MG63 (cell line): ENCODE measurements around the gene C2orf66. TPM values are rescaled to one million over a fixed set of nuclear protein-coding genes. Genes with fewer than 3 reads are reported as not detected.
A peak's percentile ranks its signal among the peaks of the same experiment; 100 is the strongest.

Experiments
- DNase-seq: peaks from one replicate; pipeline ENCODE4 v3.0.0-alpha.2; 2020
- H3K27me3 ChIP-seq: fragments of 250-450 bp; sonication (Bioruptor Pico); 2 replicates; pipeline ENCODE4 v1.5.1; 2020; ENCODE audit warnings: mild to moderate bottlenecking, moderate library complexity
- H3K36me3 ChIP-seq: fragments of 250-450 bp; sonication (Bioruptor Pico); 2 replicates; pipeline ENCODE4 v1.5.1; 2020; ENCODE audit warnings: mild to moderate bottlenecking, moderate library complexity
- H3K4me3 ChIP-seq: fragments of 250-450 bp; sonication (Bioruptor Pico); 2 replicates; pipeline ENCODE4 v1.5.1; 2020; ENCODE audit warnings: mild to moderate bottlenecking, moderate library complexity
- H3K9me3 ChIP-seq: fragments of 250-450 bp; sonication (Bioruptor Pico); 2 replicates; pipeline ENCODE4 v1.5.1; 2020; ENCODE audit warnings: mild to moderate bottlenecking, moderate library complexity
- total RNA-seq: library from RNA; depleted of rRNA; stranded (reverse); fragments of >200 nt; shearing (Covaris generic); gene quantifications from 2 replicates; pipeline ENCODE4 v1.2.3, GENCODE V29; 2014; ENCODE audit warnings: low replicate concordance; rRNA removed

Gene C2orf66
- total RNA-seq, 1 experiment from 2014 or later = not detected

- H3K27me3 ChIP-seq = no peaks in the 10 kb centered on the region
- H3K4me3 ChIP-seq = no peak overlapping the region
- H3K9me3 ChIP-seq = no peaks in the 10 kb centered on the region
- H3K36me3 ChIP-seq = peaks cover 12% of the 10 kb centered on the region
- no peak for DNase-seq
Measured at GRCh38 chr2:196801674-196802261, 7.4 kb downstream of the C2orf66 start.

- no peaks in the 10 kb centered on the region for H3K9me3 ChIP-seq
- DNase-seq = no peak
- peak overlapping the region; percentile 91 for H3K4me3 ChIP-seq
- peaks cover 24% of the 10 kb centered on the region for H3K36me3 ChIP-seq
- no peaks in the 10 kb centered on the region for H3K27me3 ChIP-seq
Measured at GRCh38 chr2:196798980-196799379, 10.2 kb downstream of the C2orf66 start.

GRCh38 chr2:196792865-196793264 is 16.3 kb downstream of the C2orf66 start:
- no peaks in the 10 kb centered on the region for H3K9me3 ChIP-seq
- peaks cover 75% of the 10 kb centered on the region for H3K36me3 ChIP-seq

GRCh38 chr2:196783431-196784094 is 25.6 kb downstream of the C2orf66 start:
- Histone ChIP-seq H3K9me3 (no peaks in the 10 kb centered on the region), H3K27me3 (no peaks in the 10 kb centered on the region), H3K36me3 (peaks cover 72% of the 10 kb centered on the region), H3K4me3 (no peak overlapping the region)
- peak; percentile 77 for DNase-seq

More at GRCh38 chr2:196792865-196793264, 16.3 kb downstream of the C2orf66 start:
- DNase-seq = no peak
- H3K27me3 ChIP-seq = no peaks in the 10 kb centered on the region
- no peak overlapping the region for H3K4me3 ChIP-seq

GRCh38 chr2:196767101-196767500 is 42.1 kb downstream of the C2orf66 start:
- Histone ChIP-seq H3K9me3 (no peaks in the 10 kb centered on the region), H3K27me3 (no peaks in the 10 kb centered on the region), H3K36me3 (peaks cover 43% of the 10 kb centered on the region), H3K4me3 (no peak overlapping the region)
- DNase-seq = no peak

GRCh38 chr2:196759378-196759706 is 49.8 kb downstream of the C2orf66 start:
- peaks cover 26% of the 10 kb centered on the region for H3K36me3 ChIP-seq
- H3K27me3 ChIP-seq = no peaks in the 10 kb centered on the region
- H3K4me3 ChIP-seq = no peak overlapping the region
- no peak for DNase-seq
- H3K9me3 ChIP-seq = peaks cover 9% of the 10 kb centered on the region; the same call in 1 of the 2 replicates

GRCh38 chr2:196758474-196759377 is 50.4 kb downstream of the C2orf66 start:
- peaks cover 9% of the 10 kb centered on the region; the same call in 1 of the 2 replicates for H3K9me3 ChIP-seq
- no peaks in the 10 kb centered on the region for H3K27me3 ChIP-seq
- DNase-seq = no peak
- no peak overlapping the region for H3K4me3 ChIP-seq
- H3K36me3 ChIP-seq = peaks cover 20% of the 10 kb centered on the region

Other genes starting within 250 kb of the C2orf66 start
- 9.2 and 10.8 TPM in 2 replicates for gene HECW2, start 215.8 kb downstream of the C2orf66 start, total RNA-seq
- 3.3 and 3.5 TPM in 2 replicates for gene CCDC150, start 169.6 kb downstream of the C2orf66 start, total RNA-seq
- gene GTF3C3, start 9.7 kb downstream of the C2orf66 start, total RNA-seq = 32.4 and 43.3 TPM in 2 replicates
- 0.33 and 4.7 TPM in 2 replicates for gene PGAP1, start 117.4 kb upstream of the C2orf66 start, total RNA-seq